Measurements from ENCODE around the gene OGDH. TPM values are rescaled to one million over a fixed set of nuclear protein-coding genes. Genes with fewer than 3 reads are reported as not detected.

OGDH gene
- polyA plus RNA-seq, 3 donors: 87.9 to 96.6 (median 96.4) TPM

- no peak for DNase-seq
Observed at GRCh38 chr7:44634839-44635591, 28.6 kb downstream of the OGDH start.

- DNase-seq: no peak
Observed at GRCh38 chr7:44636041-44636584, 29.7 kb downstream of the OGDH start.

GRCh38 chr7:44636926-44637325, 30.5 kb downstream of the OGDH start:
- no peak for DNase-seq

GRCh38 chr7:44637788-44638594, 31.6 kb downstream of the OGDH start:
- DNase-seq: no peak

- no peak for DNase-seq
Observed at GRCh38 chr7:44638611-44639557, 32.5 kb downstream of the OGDH start.

- DNase-seq: peak; percentile 79
Observed at GRCh38 chr7:44639671-44640321, 33.4 kb downstream of the OGDH start.

GRCh38 chr7:44643206-44643605, 36.8 kb downstream of the OGDH start:
- DNase-seq: no peak

GRCh38 chr7:44645254-44645653, 38.8 kb downstream of the OGDH start:
- DNase-seq: no peak

- DNase-seq: no peak
Observed at GRCh38 chr7:44645696-44646095, 39.3 kb downstream of the OGDH start.

- DNase-seq: no peak
Observed at GRCh38 chr7:44646176-44646920, 39.9 kb downstream of the OGDH start.

- peak; percentile 34 for DNase-seq
Observed at GRCh38 chr7:44646921-44647636, 40.7 kb downstream of the OGDH start.

- DNase-seq: no peak
Observed at GRCh38 chr7:44647981-44648714, 41.7 kb downstream of the OGDH start.

- DNase-seq: no peak
Observed at GRCh38 chr7:44650242-44650641, 43.8 kb downstream of the OGDH start.

GRCh38 chr7:44650772-44651171, 44.3 kb downstream of the OGDH start:
- DNase-seq: no peak

- DNase-seq: no peak
Observed at GRCh38 chr7:44652535-44652934, 46.1 kb downstream of the OGDH start.

- no peak for DNase-seq
Observed at GRCh38 chr7:44654255-44654796, 47.9 kb downstream of the OGDH start.

GRCh38 chr7:44655341-44655740, 48.9 kb downstream of the OGDH start:
- DNase-seq: no peak

GRCh38 chr7:44658979-44659378, 52.6 kb downstream of the OGDH start:
- no peak for DNase-seq

- no peak for DNase-seq
Observed at GRCh38 chr7:44661233-44661632, 54.8 kb downstream of the OGDH start.

Data from renal pelvis (tissue), 4 donors.